HL-60/S4 (cell line): ENCODE measurements around the gene EXOC4.

Experiments used
- in situ Hi-C: fragments of 300-500 bp; cut with MboI; formaldehyde crosslinking; loops from 2 replicates; pipeline ENCODE4 v1.14.3; 2022; ENCODE audit warnings: low sequenced_read_pairs

EXOC4 gene

DNA sequence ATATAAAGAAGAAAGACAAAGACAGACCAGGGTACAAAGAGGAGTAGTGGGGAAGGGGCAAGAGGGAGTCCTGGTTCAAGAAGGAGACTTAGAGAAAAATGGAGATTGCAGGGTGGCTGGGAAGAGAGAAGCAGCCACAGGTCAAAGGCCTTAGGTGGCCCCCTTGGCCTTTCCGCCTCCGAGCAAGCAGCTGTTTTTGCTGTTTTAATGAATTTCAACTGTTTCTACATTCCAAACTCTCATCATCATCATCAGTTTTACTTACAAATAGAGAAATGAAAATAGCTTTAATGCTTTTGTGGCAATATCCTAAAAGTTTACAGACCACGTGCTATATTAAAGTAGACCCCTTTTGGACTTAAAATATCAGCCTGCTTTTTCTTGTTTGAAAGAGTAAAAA lies 399.7 kb downstream of the EXOC4 start:
- in situ Hi-C loops = no loop called here

DNA sequence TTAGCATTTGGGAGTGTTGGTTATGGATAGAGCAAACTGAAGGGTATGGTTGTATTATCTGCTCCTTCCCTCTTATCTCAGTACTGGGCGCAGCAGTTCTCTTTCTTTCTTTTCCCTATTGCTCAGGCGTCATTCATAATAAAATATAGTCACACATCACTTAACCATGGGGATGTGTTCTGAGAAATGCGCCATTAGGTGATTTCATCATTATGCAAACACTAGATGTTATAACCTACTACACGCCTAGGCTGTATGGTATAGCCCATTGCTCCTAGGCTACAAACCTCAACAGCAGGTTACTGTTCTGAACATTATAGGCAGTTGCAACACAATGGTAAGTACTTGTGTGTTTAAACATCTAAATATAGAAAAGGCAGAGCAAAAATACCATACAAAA lies 401.7 kb downstream of the EXOC4 start:
- in situ Hi-C loops = no loop called here

DNA sequence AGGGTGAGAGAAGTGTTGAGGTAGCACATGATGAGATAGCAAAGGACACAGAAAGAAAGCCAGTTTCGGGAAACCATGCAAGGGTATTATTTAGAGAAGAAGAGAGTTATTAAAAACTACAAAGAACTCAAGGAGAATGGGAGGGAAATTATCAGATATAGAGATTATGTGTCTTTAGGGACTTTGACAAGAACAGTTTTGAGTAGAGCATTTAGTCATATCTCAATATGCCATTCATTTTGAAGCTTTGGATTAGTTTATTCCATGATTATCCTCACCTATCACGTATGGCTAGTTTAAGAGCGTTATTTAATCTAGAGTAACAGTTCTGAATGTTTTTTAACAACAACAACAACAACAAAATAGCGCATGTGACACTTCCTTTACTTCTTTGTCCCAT lies 409.4 kb downstream of the EXOC4 start:
- in situ Hi-C loops = no loop called here

DNA sequence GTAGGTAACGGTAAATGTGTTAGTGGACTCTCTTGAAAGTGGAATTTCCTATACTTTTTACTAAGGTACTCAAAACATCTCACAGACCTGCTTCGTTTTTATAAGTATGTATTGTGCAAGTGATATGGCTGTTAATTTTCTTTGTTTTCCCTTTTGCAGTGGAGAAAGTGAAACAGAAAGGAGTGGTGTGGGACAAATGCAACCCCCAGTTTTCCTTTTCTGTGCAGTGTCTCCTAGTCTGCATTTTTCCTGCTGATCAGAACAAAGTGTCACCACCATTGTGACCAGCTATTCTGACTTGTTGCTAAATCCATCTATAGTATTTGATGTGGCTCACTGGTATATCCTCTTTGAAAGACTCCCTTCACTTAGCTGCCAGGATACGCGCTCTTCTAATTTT lies 410.0 kb downstream of the EXOC4 start:
- in situ Hi-C loops = no loop called here

DNA sequence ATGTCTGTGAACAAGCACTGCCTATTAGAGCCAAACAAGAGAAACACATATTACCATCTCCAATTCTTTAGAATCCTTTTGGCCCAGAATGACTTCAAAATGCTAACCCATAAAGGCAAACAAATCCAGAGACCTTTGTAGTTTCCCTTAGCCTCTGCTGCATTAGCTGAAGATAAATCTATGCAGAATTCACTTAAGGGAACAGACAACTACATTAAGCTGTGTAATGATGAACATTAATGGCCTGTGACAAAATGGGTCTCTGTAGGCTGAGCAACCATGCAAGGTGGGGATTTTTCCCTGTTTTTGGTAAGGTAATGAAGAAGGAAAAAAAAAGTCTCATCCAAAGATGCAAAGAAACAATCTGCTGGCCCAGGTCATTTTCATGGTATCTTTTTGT lies 411.6 kb downstream of the EXOC4 start:
- in situ Hi-C loops = no loop called here

DNA sequence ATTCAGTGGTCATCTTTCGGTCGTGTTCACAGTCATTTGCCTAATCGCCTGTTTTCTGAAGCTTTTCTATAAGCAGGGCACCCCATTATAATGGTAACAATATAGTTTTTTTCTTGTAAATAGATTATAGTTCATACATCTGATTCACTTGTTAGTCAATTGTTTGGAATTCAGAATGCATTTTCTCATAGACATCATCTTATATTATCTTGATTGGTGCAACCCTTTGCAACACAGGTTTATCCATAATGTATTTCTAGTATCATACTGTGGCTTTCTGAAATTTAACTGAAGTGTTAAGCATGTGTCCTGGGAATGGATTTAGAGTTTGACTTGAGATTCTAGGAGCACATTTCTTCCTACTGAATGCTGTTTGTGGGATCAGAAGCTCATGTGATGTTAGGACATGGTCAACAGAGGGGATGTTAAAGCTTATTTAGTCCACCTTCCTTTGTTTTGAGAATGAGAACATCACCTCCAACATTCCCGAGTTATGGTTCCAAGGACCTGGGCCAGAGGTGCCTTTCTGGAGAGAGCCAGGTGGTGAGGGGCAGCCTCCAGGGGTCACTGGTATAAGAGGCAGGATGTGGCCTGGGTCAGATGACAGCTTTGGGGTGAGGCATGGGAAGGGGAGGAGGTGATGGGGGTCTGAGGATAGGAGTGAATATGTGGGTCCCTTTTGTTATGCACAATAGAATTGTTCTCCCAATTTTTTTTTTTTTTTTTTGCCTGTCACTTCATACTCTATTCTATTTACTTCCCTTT lies 415.6 kb downstream of the EXOC4 start:
- in situ Hi-C loops = no loop called here

DNA sequence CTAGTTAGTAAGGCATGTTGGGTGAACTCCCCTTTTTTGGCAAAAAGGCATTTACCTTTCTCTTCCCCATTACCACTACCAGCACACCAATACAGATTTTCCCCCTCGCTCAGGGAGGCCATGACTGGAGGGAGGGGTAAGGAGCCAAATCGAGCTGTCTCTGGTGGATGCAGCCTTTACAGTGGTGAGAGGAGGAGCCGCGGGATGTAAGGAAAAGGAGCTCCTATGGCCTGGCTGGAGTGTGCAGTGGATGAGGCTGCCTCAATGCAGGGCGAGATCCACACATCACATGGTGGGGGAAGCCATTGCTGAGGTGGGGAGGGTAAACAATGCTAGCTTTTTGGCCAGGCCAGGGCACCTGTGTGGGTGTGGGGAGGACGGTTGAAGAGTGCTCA lies 416.2 kb downstream of the EXOC4 start:
- in situ Hi-C loops = no loop called here

DNA sequence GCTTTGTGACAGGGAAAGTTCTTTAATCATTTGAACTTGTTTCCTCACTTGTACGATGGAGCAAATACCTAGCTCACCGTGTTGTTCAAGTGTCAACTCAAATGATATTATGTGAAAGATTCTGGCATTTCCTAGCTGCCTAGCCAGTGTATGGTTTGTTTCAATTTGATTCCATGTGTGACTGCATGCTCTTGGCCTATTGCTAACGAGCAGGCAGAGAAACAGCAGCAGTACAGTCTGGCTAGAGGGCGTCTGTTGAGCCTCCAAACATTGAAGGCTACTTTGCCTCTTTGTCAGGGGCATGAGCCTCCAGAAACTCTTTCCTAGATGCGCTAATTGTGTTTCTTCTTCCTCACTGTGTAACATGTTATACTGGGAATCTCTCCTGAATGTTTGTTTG lies 417.4 kb downstream of the EXOC4 start:
- in situ Hi-C loops = no loop called here

DNA sequence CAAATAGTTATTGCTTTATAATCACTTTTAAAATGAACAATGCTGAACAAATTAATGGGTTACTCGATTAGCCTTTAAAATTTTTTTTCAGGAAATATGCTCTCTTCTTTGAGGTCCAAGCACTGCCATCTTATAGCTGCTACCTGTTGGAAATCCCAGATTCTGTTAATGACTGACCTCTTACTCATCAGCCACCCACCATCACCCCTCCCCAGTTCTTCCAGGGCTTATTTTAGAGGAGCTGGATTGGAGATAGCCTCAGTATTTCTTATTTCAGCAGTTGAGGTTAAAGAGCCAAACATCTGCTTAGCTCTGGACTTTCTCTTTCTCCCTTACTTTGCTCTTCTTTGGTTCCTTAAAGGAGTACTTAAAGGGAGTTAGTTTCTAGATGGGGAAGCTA lies 420.0 kb downstream of the EXOC4 start:
- in situ Hi-C loops = no loop called here

DNA sequence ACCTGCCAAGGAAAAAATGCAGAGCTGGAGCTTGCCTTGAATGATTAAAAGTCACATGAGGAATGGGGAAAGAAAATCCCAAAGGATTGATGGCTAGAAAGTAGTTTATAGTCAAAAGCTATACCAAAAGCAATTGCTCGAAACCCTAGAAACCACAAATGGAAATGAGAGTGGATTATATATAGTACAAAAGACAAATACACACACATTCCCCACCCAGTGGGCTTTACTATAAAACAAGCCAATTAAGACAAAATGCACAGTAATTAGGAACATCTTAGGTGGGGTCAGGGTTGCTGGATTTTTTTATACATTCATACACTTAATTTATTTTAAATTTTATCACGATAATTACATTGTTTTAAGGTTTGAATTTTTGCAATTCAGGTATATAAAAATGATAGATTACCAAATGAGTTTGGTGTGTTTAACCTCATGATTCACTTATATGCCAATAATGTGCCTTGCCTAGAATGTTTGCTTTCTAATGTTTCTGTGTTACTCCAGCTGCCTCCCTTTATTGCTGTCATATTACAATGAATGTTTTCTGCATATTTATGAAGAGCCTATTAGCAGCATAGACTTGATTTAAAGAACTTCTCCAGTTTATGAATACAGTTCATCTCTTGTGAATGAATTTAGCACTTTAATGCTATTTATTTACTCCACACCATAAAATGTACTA lies 421.3 kb downstream of the EXOC4 start:
- in situ Hi-C loops = no loop called here

DNA sequence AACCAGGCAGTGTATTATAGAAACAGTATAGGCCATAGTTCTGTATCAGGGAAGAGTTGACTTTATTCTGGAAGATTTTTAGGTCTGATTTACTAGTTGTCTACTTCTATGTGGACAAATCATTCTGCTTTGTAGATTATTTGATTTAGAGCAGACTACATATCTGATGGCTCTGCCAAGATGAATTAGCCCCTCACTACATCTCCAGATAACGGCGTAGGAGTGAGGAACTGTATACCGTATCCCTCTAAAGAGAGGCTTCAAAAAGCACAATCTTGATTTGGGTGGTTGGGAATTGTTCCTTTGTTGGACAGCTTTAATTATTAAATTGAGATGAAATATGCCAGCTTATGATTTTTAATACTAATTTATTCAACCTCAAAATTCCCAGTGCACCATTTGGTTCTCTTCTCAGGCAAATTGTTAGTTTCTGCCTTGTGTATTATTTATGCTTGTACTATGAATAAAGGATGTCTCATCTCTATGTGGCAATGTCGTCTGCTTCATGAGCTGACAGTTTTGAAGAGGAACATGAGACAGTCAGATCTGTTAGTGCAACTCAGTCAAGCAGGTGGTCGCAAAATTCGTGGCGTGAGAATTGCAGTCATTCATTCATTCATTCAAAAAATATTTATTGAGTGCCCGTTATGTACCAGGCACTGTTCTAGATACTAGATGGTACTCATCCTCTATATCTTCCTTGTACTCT lies 422.8 kb downstream of the EXOC4 start:
- in situ Hi-C loops = no loop called here

DNA sequence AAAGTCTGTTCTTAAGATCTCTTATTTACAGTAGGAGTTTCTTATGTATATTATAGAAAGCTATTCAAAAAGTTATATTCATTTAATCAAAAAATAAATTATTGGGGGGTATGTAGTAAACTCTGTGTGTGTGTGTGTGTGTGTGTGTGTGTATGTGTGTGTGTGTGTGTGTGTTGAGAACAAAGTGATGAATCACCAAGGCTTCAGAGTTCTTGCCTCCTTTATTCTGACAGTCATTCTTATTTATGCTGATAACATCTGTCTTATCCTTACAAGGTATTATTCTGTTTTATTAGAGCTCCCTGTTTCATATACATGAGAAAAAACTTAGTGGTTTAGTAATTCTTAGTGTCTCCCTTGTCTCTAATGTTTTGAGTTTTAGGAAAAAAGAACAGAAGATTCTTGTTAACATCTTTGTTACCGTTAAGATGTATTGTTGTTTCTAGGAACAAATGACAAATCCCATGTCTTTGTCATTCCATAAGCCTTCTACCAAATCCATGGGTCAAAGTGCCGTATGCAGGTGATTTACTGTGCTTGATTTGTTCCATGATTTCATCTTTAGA lies 424.0 kb downstream of the EXOC4 start:
- in situ Hi-C loops = no loop called here

DNA sequence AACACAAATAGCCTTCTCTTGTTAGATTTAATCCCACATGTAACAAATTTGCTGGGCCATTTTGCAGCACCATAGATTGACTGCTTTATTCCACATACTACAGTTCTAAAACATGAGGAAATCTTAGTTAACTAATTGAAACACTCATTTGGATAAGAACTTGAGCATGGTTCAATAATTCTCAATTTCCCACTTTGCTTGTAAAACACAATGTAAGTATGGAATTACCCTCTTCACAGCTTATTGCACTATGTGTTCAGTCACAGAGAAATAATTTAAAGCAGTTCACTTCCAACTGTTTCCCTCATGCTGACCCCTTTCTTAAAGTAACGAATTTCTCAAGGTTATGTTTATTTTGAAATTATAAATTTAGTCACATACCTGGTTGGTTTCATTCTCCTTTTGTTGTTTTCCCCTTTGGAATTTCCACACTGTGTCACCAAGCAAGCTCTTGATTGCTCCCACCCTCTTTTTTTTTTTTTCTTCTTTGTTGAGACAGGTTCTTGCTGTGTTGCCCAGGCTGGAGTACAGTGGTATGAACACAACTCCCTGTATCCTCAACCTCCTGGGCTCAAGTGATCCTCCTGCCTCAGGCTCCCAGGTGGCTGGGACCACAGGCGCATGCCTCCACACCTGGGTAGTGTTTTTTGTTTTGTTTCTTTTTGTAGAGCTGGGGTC lies 425.4 kb downstream of the EXOC4 start:
- in situ Hi-C loops = no loop called here

DNA sequence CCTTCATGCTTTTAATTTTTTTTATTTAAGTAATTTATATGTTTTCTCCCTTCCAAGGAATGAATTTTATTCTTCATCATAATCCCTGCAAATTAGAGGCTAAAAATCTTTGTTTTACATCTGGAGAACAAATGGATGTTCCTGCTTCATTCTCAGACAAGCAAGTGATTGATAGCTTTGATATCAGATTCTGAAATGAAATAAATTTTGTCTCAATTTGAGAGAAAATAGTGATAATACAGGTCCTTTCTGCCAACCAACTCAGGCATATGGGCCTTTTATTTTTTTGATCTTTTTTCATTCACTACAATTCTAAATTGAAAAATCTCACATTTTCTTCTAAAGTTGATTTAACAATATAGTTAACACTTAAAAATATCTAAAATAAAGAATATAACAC lies 427.1 kb downstream of the EXOC4 start:
- in situ Hi-C loops = no loop called here

DNA sequence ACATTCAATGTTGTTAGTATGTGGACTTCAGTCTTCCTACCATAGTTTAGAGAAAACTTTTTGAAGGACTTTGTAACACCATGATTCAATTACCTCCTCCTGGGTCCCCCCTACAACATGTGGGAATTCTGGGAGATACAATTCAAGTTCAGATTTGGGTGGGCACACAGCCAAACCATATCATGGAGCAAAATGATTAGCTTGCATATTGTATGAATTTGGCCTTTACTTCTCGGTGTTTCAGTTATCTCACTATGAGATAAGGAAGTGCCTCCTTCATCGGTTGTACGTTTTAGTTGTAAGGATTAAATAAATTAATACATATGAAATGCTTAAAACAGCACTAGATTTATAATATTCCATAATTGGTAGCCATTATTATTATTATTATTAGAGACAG lies 428.7 kb downstream of the EXOC4 start:
- in situ Hi-C loops = no loop called here

DNA sequence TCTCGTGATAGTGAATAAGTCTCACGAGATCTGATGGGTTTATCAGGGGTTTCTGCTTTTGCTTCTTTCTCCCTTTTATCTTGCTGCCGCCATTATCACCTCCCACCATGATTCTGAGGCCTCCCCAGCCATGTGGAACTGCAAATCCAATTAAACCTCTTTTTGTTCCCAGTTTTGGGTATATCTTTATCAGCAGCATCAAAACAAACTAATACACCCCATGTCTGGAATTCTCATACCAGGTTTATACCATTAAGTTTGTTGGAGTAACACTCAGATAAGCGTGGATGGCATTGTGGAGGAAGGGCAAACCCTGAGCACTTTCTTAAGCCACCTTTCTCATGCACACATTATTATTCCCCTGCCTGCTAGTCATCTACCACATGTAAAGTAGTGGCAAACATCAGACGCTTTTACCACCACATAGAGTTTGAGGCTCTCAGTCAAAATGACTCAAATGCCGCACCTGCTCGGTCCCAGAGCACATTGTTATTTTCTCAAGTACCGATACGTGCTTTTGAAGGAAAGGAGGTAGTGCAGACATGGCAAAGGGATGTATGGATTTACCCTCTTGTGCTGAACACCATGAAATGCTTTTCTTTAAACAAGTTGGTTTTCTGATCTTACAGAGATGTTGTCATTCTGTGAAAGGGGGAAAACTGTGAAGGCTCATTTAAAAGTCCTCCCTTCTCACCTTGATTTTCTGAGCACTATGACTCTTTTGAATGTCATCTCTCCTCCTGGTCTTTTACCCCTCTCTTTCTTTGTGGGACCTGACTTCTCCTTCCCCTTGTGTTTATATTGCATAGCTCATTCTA lies 429.7 kb downstream of the EXOC4 start:
- in situ Hi-C loops = no loop called here

DNA sequence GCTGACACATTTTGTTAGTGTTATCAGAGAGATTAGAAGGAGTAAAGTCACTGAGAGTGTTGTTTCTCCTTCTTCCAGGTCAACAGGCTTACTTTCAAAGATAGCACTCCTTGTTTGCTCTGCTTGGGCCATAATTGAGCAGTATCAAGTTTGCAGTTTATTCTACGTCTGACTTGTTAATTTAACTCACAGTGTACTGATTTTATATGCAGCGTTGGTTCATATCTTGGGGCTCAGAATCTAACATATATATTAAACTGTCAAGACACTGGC lies 430.2 kb downstream of the EXOC4 start:
- in situ Hi-C loops = no loop called here

DNA sequence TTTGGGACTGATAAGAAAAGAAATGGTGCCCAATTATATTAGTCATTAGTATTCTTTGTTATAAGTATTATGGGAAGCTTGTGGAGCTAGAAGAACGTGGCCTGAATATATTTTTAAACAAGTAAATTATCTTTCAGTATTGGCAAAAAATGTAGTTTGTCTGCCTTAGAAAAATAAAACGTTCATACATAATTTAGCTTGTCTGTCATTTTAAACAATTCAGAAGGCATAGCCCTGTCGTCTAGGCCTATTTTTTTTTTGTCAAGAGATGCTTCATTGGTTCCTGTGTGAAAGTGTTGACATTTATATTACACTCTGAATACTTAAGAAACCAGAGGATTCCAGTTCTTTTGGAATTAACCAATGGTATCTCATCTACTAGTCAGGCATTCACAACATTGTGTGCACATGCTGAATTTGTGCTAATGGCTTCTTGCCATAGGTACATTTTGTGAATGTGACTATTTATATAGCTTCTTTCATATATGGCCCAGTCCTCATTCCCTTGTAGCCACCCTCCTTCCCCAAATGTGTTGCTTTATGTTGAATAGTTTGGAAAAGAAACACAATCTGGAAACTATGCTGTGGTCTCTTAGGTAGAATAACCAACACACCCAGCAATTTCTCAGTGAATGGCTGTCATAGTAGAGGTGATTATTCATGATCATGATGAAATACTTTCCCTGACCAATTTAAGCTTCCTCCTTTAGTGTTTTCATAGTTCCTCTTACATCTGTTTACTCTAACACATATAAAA lies 435.8 kb downstream of the EXOC4 start:
- in situ Hi-C loops = no loop called here

DNA sequence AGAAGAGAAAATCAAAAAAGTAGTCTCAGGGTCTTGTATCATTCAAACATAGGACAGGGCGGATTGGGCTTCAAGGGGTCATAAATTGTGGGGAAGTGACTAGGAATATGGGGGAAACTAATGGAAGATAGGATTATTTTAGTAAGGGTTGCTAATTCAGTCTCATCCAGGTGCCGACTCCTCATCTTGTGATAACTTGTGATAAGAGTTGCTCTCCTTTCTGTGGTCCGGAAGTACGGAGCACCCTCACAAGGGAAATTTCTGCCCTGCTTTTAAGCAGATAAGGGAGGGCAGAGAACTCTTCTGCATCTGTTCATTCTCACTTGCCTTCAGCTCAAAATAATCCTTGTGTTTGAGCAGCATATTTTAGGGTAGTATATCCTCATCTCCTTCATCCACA lies 437.9 kb downstream of the EXOC4 start:
- in situ Hi-C loops = no loop called here
